Nephron progenitor cell (in vitro differentiated cells): ENCODE results near the gene CACNA2D3.

ENCODE experiments used
- DNase-seq: peaks from one replicate; pipeline ENCODE4 v3.0.0; 2021
- H3K27ac Mint-ChIP-seq: 2 replicates; pipeline ENCODE4 v1.8.0; 2021; ENCODE audit warnings: mild to moderate bottlenecking, moderate library complexity, mixed read lengths
- H3K27me3 Mint-ChIP-seq: 2 replicates; pipeline ENCODE4 v1.8.0; 2021; ENCODE audit warnings: mild to moderate bottlenecking, low read depth, mixed read lengths; ENCODE audit not compliant: poor library complexity
- H3K36me3 Mint-ChIP-seq: 2 replicates; pipeline ENCODE4 v1.8.0; 2021; ENCODE audit warnings: low read depth, mixed read lengths
- H3K4me1 Mint-ChIP-seq: 2 replicates; pipeline ENCODE4 v1.8.0; 2021; ENCODE audit warnings: mixed read lengths
- H3K4me3 Mint-ChIP-seq: 2 replicates; pipeline ENCODE4 v1.8.0; 2021; ENCODE audit warnings: mild to moderate bottlenecking, moderate library complexity, mixed read lengths
- H3K9me3 Mint-ChIP-seq: 2 replicates; pipeline ENCODE4 v1.8.0; 2021; ENCODE audit warnings: mild to moderate bottlenecking, moderate library complexity, mixed read lengths
- TF ChIP-seq, protein P1 (sequence below): fragments of 200-600 bp; sonication (generic); IDR thresholded peaks from 2 replicates; pipeline ENCODE4 v1.5.0; 2021; ENCODE audit warnings: antibody characterized with exemption

CACNA2D3 gene

GRCh38 chr3:54720604-54721003 lies 598.3 kb downstream of the CACNA2D3 start:
- H3K9me3 Mint-ChIP-seq: peaks cover 21% of the 10 kb centered on the region
- H3K36me3 Mint-ChIP-seq: no peaks in the 10 kb centered on the region
- H3K4me3 Mint-ChIP-seq: no peak overlapping the region
- DNase-seq: no peak
- TF ChIP-seq, protein P1, sequence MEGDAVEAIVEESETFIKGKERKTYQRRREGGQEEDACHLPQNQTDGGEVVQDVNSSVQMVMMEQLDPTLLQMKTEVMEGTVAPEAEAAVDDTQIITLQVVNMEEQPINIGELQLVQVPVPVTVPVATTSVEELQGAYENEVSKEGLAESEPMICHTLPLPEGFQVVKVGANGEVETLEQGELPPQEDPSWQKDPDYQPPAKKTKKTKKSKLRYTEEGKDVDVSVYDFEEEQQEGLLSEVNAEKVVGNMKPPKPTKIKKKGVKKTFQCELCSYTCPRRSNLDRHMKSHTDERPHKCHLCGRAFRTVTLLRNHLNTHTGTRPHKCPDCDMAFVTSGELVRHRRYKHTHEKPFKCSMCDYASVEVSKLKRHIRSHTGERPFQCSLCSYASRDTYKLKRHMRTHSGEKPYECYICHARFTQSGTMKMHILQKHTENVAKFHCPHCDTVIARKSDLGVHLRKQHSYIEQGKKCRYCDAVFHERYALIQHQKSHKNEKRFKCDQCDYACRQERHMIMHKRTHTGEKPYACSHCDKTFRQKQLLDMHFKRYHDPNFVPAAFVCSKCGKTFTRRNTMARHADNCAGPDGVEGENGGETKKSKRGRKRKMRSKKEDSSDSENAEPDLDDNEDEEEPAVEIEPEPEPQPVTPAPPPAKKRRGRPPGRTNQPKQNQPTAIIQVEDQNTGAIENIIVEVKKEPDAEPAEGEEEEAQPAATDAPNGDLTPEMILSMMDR: no peak
- no peaks in the 10 kb centered on the region for H3K4me1 Mint-ChIP-seq
- H3K27me3 Mint-ChIP-seq: peaks cover 3% of the 10 kb centered on the region
- H3K27ac Mint-ChIP-seq: no peak overlapping the region

- DNase-seq: no peak
- H3K9me3 Mint-ChIP-seq: peaks cover 28% of the 10 kb centered on the region
- peaks cover 11% of the 10 kb centered on the region for H3K36me3 Mint-ChIP-seq
Measured at GRCh38 chr3:54731732-54732445, 609.5 kb downstream of the CACNA2D3 start.

DNA sequence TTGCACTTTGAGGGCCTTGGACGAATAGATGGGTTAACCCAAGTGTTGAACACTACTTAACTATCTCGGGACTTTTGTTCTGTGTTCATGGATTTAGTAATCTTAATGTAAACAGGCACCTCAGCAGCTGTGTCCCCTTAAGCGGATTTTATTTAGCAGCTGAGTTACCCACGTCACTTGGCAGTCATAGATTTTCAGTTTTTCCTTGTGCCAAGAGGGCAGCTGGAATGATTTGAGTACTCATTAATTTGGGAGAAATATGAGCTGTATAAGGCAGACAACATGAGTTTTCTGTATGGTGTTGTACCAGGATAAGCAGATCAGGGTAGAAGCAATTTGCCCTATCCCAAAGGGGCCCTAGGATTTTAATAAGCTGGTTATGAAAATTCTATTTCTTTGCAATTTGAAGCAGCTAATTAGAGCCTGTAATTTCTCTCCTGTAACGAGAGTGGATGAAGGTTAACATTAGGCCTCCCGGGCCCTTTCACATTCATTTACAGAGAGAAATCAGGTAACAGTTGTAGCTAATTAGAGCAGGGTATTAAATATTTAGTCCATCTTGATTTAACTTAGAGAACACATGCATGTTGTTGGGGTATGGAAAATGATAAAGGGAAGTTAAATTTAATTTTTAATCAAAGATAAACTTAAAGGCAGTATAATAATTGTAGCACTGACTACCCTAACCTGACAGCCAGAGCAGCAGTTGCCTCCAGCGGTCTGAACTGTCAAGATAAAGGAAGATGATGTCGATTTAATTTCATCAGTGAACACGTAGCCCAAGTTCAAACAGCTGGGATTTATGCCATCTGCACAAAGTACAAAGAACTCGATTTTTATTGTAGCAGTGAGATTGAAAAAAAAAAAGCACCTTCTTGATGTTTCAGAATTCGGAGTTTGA lies 611.0 kb downstream of the CACNA2D3 start:
- Mint-ChIP-seq H3K9me3 (peaks cover 13% of the 10 kb centered on the region), H3K36me3 (peaks cover 6% of the 10 kb centered on the region), H3K4me1 (no peaks in the 10 kb centered on the region), H3K27ac (no peak overlapping the region), H3K4me3 (no peak overlapping the region), H3K27me3 (peaks cover 2% of the 10 kb centered on the region)
- TF ChIP-seq, protein P1: no peak
- DNase-seq: no peak

More at GRCh38 chr3:54731732-54732445, 609.5 kb downstream of the CACNA2D3 start:
- Mint-ChIP-seq H3K4me3 (no peak overlapping the region), H3K27ac (no peak overlapping the region), H3K4me1 (no peaks in the 10 kb centered on the region), H3K27me3 (peaks cover 8% of the 10 kb centered on the region)
- TF ChIP-seq, protein P1: no peak

GRCh38 chr3:54736459-54736858 lies 614.1 kb downstream of the CACNA2D3 start:
- TF ChIP-seq, protein P1: no peak
- no peaks in the 10 kb centered on the region for H3K9me3 Mint-ChIP-seq
- no peak overlapping the region for H3K4me3 Mint-ChIP-seq
- H3K36me3 Mint-ChIP-seq: no peaks in the 10 kb centered on the region
- DNase-seq: no peak
- H3K27me3 Mint-ChIP-seq: peaks cover 6% of the 10 kb centered on the region
- H3K27ac Mint-ChIP-seq: no peak overlapping the region
- H3K4me1 Mint-ChIP-seq: no peaks in the 10 kb centered on the region

GRCh38 chr3:54743755-54744154 lies 621.4 kb downstream of the CACNA2D3 start:
- Mint-ChIP-seq H3K27me3 (peaks cover 6% of the 10 kb centered on the region), H3K36me3 (no peaks in the 10 kb centered on the region), H3K4me1 (no peaks in the 10 kb centered on the region), H3K27ac (no peak overlapping the region), H3K4me3 (no peak overlapping the region), H3K9me3 (no peaks in the 10 kb centered on the region)
- no peak for DNase-seq
- TF ChIP-seq, protein P1: no peak
